Measurements from ENCODE around the gene MX2. TPM values are rescaled to one million over a fixed set of nuclear protein-coding genes. Genes with fewer than 3 reads are reported as not detected.

MX2 gene
- total and polyA plus RNA-seq, 10 of the 15 experiments (the other 5 are each of a cell fraction or from before 2014, with no cell fraction given), result 10.5 to 167 (median 46.1) TPM

- no peak overlapping the region for H3K4me3 ChIP-seq
- H3K9ac ChIP-seq (ENCODE audit: control insufficient read depth, insufficient read depth, low read length), result no peak overlapping the region
- H3K4me2 ChIP-seq (ENCODE audit: control insufficient read depth, insufficient read depth), result no peak overlapping the region
- H3K27me3 ChIP-seq (replicated peaks in 1 of 2; ENCODE audit: control insufficient read depth in 2 of 2, insufficient read depth in 2 of 2, low read length in 1 of 2), result no peaks in the 10 kb centered on the region
- in situ Hi-C loops (cut with MboI), result no loop called here
- H3K4me1 ChIP-seq (ENCODE audit: control insufficient read depth, insufficient read depth, low read length), result no peaks in the 10 kb centered on the region; the same call in 1 of the 2 replicates
- no peaks in the 10 kb centered on the region for H4K20me1 ChIP-seq (ENCODE audit: control insufficient read depth, insufficient read depth)
- TF ChIP-seq CREM (IDR thresholded peaks at IDR 0.05; ENCODE audit: low read depth) (no peak), EZH2 (IDR thresholded peaks at IDR 0.05; ENCODE audit: borderline replicate concordance, control insufficient read depth, low read depth, low read length) (no peak)
- 83% methylated on average over 6 of the region's 6 CpGs for WGBS (ENCODE audit: insufficient coverage, insufficient replicate concordance, low lambda C conversion rate, missing lambda C conversion rate)
- ATAC-seq, result no peak
- FAIRE-seq, result no peak
- POLR2A ChIA-PET, result no interaction called here
- intact Hi-C loops (cut with micrococcal nuclease; ENCODE audit: unreplicated experiment), result no loop called here
- H2AFZ ChIP-seq (ENCODE audit: control insufficient read depth, low read depth, low read length), result no peak overlapping the region
- H3K79me2 ChIP-seq (ENCODE audit: control insufficient read depth, insufficient read depth, low read length), result no peaks in the 10 kb centered on the region
- DNase-seq (ENCODE audit: low read depth, low spot score), result no peak
- RAD21 ChIA-PET (ENCODE audit: unreplicated experiment), result no interaction called here
- no peaks in the 10 kb centered on the region; the same call in 2 of the 3 replicates for H3K9me3 ChIP-seq (replicated peaks; ENCODE audit: control insufficient read depth, insufficient read depth, low read length)
- BruUV-seq (replicated peaks), result no TSS peak
- CTCF ChIA-PET, result no interaction called here
- peaks cover 19 to 21% of the 10 kb centered on the region in 2 experiments; a peak in 3 of 4 replicates for H3K36me3 ChIP-seq (ENCODE audit: control insufficient read depth in 2 of 2, insufficient read depth in 2 of 2, low read length in 1 of 2)
- SMC1A ChIA-PET (ENCODE audit: uncharacterized antibody, unreplicated experiment), result interaction anchor here (0.7 kb wide), 1 partner anchor 123 kb away, joined by 3 read pairs; no protein-coding TSS in a partner anchor
- no peak overlapping the region for H3K27ac ChIP-seq (ENCODE audit: control insufficient read depth, insufficient read depth)
These were observed 44.5 kb downstream of the MX2 start for GRCh38 chr21:41406340-41406739.

- H3K27me3 ChIP-seq (replicated peaks in 1 of 2; ENCODE audit: control insufficient read depth in 2 of 2, insufficient read depth in 2 of 2, low read length in 1 of 2), result no peaks in the 10 kb centered on the region
- FAIRE-seq (no peak), ATAC-seq (no peak), DNase-seq (ENCODE audit: low read depth, low spot score) (no peak)
- H3K9ac ChIP-seq (ENCODE audit: control insufficient read depth, insufficient read depth, low read length), result no peak overlapping the region
- intact Hi-C loops (cut with micrococcal nuclease; ENCODE audit: unreplicated experiment), result no loop called here
- H3K36me3 ChIP-seq (ENCODE audit: control insufficient read depth in 2 of 2, insufficient read depth in 2 of 2, low read length in 1 of 2), result peaks cover 14% of the 10 kb centered on the region in 2 experiments; a peak in 3 of 4 replicates
- BruUV-seq (replicated peaks), result TSS peak; percentile 15
- no peaks in the 10 kb centered on the region for H3K79me2 ChIP-seq (ENCODE audit: control insufficient read depth, insufficient read depth, low read length)
- H3K4me3 ChIP-seq, result no peak overlapping the region
- H3K4me2 ChIP-seq (ENCODE audit: control insufficient read depth, insufficient read depth), result no peak overlapping the region
- in situ Hi-C loops (cut with MboI), result no loop called here
- H3K9me3 ChIP-seq (replicated peaks; ENCODE audit: control insufficient read depth, insufficient read depth, low read length), result no peaks in the 10 kb centered on the region; the same call in 2 of the 3 replicates
- ChIA-PET POLR2A (interaction anchor here (1.4 kb wide), 1 partner anchor 16 kb away, joined by 3 read pairs; no protein-coding TSS in a partner anchor), SMC1A (ENCODE audit: uncharacterized antibody, unreplicated experiment) (no interaction called here), RAD21 (ENCODE audit: unreplicated experiment) (interaction anchor here (1.0 kb wide), 1 partner anchor 125 kb away, joined by 4 read pairs; no protein-coding TSS in a partner anchor), CTCF (interaction anchor here (1.5 to 5.5 kb wide), 2 partner anchors 11 to 124 kb away, joined by 4 to 63 read pairs; no protein-coding TSS in a partner anchor)
- H3K27ac ChIP-seq (ENCODE audit: control insufficient read depth, insufficient read depth), result no peak overlapping the region
- H2AFZ ChIP-seq (ENCODE audit: control insufficient read depth, low read depth, low read length), result no peak overlapping the region
- H4K20me1 ChIP-seq (ENCODE audit: control insufficient read depth, insufficient read depth), result no peaks in the 10 kb centered on the region
- no peaks in the 10 kb centered on the region; the same call in 1 of the 2 replicates for H3K4me1 ChIP-seq (ENCODE audit: control insufficient read depth, insufficient read depth, low read length)
- 99% methylated on average over 24 of the region's 24 CpGs for WGBS (ENCODE audit: insufficient coverage, insufficient replicate concordance, low lambda C conversion rate, missing lambda C conversion rate)
- TF ChIP-seq NFXL1 (IDR thresholded peaks at IDR 0.05; ENCODE audit: borderline replicate concordance) (no peak), ZBTB4 (CRISPR knock-in tag; IDR thresholded peaks at IDR 0.05) (no peak), ZBTB11 (CRISPR knock-in tag; IDR thresholded peaks at IDR 0.05) (no peak)
These were observed 46.0 kb downstream of the MX2 start for GRCh38 chr21:41407541-41408460.

All from GM12878 (cell line).